ENCODE data around the gene TUBA4B. TPM values are rescaled to one million over a fixed set of nuclear protein-coding genes. Genes with fewer than 3 reads are reported as not detected.

The TUBA4B gene
- total and polyA plus RNA-seq, 8 donors = 0.50 to 6.0 (median 3.4) TPM; not detected in 1

GRCh38 chr2:219206328-219207133, 46.5 kb upstream of the TUBA4B start, which contains the start of gene ZFAND2B:
Gene ZFAND2B (plus strand): TSS chr2:219206782. CDS start chr2:219206988, 206 bp downstream.
- Histone ChIP-seq H3K9me3 (peaks cover 0 to 4% of the 10 kb centered on the region in 2 donors), H3K36me3 (peaks cover 0 to 38% of the 10 kb centered on the region in 2 donors), H3K4me1 (peaks cover 14 to 35% of the 10 kb centered on the region in 2 donors), H3K27ac (peak within 1 kb of the TSS; percentile 94 to 95), H3K4me3 (peak within 1 kb of the TSS; percentile 50 to 61), H3K27me3 (no peaks in the 10 kb centered on the region)
- DNase-seq (peak; percentile 94 to 99 (median 96)), ATAC-seq (peak; percentile 96)
- TF ChIP-seq CTCF (IDR thresholded peaks at IDR 0.05) = no peak
- intact Hi-C loops (cut with DNase I) = no loop called here

GRCh38 chr2:219207134-219207883, 45.7 kb upstream of the TUBA4B start:
- Histone ChIP-seq H3K4me3 (peak overlapping the region; percentile 50 to 61), H3K4me1 (peaks cover 14 to 35% of the 10 kb centered on the region in 2 donors), H3K9me3 (peaks cover 0 to 4% of the 10 kb centered on the region in 2 donors), H3K36me3 (peaks cover 0 to 43% of the 10 kb centered on the region in 2 donors), H3K27ac (peak overlapping the region; percentile 94 to 95), H3K27me3 (no peaks in the 10 kb centered on the region)
- no peak for TF ChIP-seq CTCF (IDR thresholded peaks at IDR 0.05)
- DNase-seq = no peak
- intact Hi-C loops (cut with DNase I) = no loop called here
- ATAC-seq = no peak

GRCh38 chr2:219207884-219208740, 44.9 kb upstream of the TUBA4B start:
- TF ChIP-seq CTCF (IDR thresholded peaks at IDR 0.05) = no peak
- intact Hi-C loops (cut with DNase I) = no loop called here
- H3K4me1 ChIP-seq = peaks cover 14 to 35% of the 10 kb centered on the region in 2 donors
- DNase-seq (peak in 2 of 4 donors; percentile 40 to 47), ATAC-seq (peak; percentile 3)
- peaks cover 0 to 4% of the 10 kb centered on the region in 2 donors for H3K9me3 ChIP-seq
- H3K27me3 ChIP-seq = no peaks in the 10 kb centered on the region
- peak overlapping the region in 1 of 2 donors; percentile 61 for H3K4me3 ChIP-seq
- peaks cover 0 to 51% of the 10 kb centered on the region in 2 donors for H3K36me3 ChIP-seq
- H3K27ac ChIP-seq = peak overlapping the region; percentile 94 to 95

GRCh38 chr2:219209236-219210195, 43.5 kb upstream of the TUBA4B start:
- peaks cover 14 to 35% of the 10 kb centered on the region in 2 donors for H3K4me1 ChIP-seq
- DNase-seq (no peak), ATAC-seq (no peak)
- peak overlapping the region in 1 of 2 donors; percentile 5 for H3K27ac ChIP-seq
- no peak overlapping the region for H3K4me3 ChIP-seq
- intact Hi-C loops (cut with DNase I) = no loop called here
- peaks cover 0 to 65% of the 10 kb centered on the region in 2 donors for H3K36me3 ChIP-seq
- peaks cover 0 to 2% of the 10 kb centered on the region in 2 donors for H3K9me3 ChIP-seq
- TF ChIP-seq CTCF (IDR thresholded peaks at IDR 0.05) = no peak
- H3K27me3 ChIP-seq = no peaks in the 10 kb centered on the region
